ENCODE data around the gene TREX2. TPM values are rescaled to one million over a fixed set of nuclear protein-coding genes. Genes with fewer than 3 reads are reported as not detected.

TREX2 gene
- total RNA-seq, 1 donor from 2014 or later: 9.6 TPM

DNA sequence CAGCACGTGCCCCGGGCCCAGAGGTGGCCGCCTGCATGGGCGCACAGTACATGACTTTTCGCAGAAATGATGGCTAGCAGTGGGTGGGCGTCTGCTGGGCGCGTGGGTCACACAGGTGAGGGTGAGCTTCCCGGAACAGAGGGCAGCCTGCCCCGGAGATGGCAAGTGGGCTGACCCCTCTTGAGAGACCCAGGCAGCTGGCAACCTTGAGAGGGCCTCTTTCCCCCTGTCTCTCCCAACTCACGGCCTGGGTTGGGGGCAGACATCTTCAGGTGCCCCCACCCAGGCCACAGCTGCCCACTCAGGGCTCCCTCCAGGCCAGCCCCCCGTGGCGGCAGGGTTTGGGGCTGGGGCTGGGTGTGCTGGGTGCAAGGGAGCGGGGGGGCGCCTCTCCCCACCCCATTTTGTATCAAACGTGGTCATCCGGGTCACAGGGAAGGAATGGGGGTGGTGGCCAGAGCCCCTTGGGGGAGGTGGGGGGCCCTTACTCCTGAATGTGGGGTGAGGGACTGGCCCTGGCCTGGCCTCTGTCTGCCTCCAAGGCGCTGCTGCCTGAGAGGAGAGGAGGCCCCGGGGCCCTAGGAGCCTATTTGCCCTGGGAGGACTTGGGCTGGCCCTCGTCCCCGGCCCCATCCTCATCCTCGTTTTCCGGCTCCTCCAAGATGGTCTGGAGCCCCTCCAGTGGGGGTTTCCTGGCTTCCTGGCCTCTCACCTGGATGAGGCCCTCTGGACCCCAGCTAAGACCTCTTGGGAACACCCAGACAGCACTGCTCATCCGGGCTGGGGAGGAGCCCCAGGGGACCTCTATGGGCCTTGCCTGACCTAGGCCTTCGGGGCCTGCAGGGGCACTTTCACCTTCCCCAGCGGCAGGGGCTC lies 49.3 kb downstream of the TREX2 start:
- Histone ChIP-seq H3K27ac (no peak overlapping the region), H3K9me3 (no peaks in the 10 kb centered on the region), H3K27me3 (no peaks in the 10 kb centered on the region), H3K36me3 (no peaks in the 10 kb centered on the region), H3K4me3 (no peak overlapping the region), H3K4me1 (no peaks in the 10 kb centered on the region)
- intact Hi-C loops (cut with DNase I): no loop called here
- TF ChIP-seq, protein P1, sequence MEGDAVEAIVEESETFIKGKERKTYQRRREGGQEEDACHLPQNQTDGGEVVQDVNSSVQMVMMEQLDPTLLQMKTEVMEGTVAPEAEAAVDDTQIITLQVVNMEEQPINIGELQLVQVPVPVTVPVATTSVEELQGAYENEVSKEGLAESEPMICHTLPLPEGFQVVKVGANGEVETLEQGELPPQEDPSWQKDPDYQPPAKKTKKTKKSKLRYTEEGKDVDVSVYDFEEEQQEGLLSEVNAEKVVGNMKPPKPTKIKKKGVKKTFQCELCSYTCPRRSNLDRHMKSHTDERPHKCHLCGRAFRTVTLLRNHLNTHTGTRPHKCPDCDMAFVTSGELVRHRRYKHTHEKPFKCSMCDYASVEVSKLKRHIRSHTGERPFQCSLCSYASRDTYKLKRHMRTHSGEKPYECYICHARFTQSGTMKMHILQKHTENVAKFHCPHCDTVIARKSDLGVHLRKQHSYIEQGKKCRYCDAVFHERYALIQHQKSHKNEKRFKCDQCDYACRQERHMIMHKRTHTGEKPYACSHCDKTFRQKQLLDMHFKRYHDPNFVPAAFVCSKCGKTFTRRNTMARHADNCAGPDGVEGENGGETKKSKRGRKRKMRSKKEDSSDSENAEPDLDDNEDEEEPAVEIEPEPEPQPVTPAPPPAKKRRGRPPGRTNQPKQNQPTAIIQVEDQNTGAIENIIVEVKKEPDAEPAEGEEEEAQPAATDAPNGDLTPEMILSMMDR (IDR thresholded peaks at IDR 0.05): no peak
- no peak for TF ChIP-seq POLR2A (IDR thresholded peaks at IDR 0.05)
- no peak for TF ChIP-seq POLR2AphosphoS5 (IDR thresholded peaks at IDR 0.05; ENCODE audit: insufficient read depth in 1 of 2, low read depth in 1 of 2)
- DNase-seq (ENCODE audit: extremely low spot score in 2 of 2): no peak

DNA sequence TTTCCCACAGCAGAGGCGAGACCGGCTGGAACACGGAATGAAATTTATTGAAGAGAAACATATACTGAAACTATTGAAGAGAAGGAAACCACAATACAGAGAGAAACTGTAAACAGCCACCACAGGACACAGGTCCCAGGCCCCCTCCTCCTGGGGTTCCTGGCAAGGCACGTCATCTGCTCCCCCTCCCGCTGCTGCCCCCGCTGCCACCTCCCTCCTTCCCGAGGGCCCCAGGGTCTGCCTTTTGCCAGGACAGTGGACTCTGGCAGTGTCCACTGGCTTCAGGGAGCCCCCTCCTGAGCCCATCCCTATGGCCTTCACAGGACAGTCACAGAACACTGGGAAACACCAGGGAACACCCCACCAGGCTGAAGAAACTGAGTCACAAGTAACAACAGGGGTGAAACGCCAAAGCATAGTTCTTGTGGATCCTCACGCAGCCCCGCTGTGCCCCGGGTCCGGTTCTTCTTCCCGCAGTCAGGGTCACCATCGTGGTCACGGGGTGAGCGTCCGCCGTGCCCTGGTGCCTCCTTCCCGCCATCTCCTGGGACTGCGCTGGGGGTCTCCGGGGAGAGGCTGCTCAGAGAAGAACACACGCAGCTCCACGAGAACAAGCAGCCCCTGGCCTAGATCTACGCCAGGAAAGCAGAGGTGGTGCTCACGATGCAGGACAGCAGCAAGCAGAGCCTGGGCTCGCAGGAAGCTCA lies 50.1 kb downstream of the TREX2 start:
- Histone ChIP-seq H3K4me1 (no peaks in the 10 kb centered on the region), H3K9me3 (no peaks in the 10 kb centered on the region), H3K27me3 (no peaks in the 10 kb centered on the region), H3K4me3 (no peak overlapping the region), H3K36me3 (no peaks in the 10 kb centered on the region), H3K27ac (no peak overlapping the region)
- intact Hi-C loops (cut with DNase I): no loop called here
- TF ChIP-seq POLR2A (IDR thresholded peaks at IDR 0.05) (no peak), POLR2AphosphoS5 (IDR thresholded peaks at IDR 0.05; ENCODE audit: insufficient read depth in 1 of 2, low read depth in 1 of 2) (no peak)
- TF ChIP-seq, protein P1 (IDR thresholded peaks at IDR 0.05): no peak
- no peak for DNase-seq (ENCODE audit: extremely low spot score in 2 of 2)

DNA sequence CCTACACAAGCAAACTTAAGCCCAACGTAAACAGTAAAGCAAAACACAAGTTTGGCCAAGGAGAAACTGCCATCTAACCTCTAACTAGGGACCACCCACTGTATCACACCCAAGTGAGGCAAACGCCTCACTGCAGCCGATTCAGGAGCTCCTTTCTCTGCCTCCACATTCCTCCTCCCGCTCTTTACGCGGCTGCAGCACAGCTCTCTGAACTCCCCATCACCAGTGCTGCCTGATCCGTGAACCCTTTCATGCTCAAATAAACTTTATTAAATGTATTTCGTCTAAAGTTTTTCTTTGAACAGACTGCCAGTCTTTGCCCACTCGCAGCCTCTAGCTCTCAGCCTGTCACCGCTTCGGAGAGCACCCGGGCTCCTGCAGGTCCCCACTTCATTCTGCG lies 51.2 kb downstream of the TREX2 start:
- TF ChIP-seq, protein P1 (IDR thresholded peaks at IDR 0.05): no peak
- no peak for TF ChIP-seq POLR2AphosphoS5 (IDR thresholded peaks at IDR 0.05; ENCODE audit: insufficient read depth in 1 of 2, low read depth in 1 of 2)
- no peak for TF ChIP-seq POLR2A (IDR thresholded peaks at IDR 0.05)
- no peak overlapping the region for H3K27ac ChIP-seq
- no peak overlapping the region for H3K4me3 ChIP-seq
- no peaks in the 10 kb centered on the region for H3K9me3 ChIP-seq
- intact Hi-C loops (cut with DNase I): no loop called here
- H3K36me3 ChIP-seq: no peaks in the 10 kb centered on the region
- no peaks in the 10 kb centered on the region for H3K4me1 ChIP-seq
- no peak for DNase-seq (ENCODE audit: extremely low spot score in 2 of 2)
- no peaks in the 10 kb centered on the region for H3K27me3 ChIP-seq

Small RNA genes within 50 kb of the gene (small RNA-seq; reads per million reads assigned to genes)
- not detected for gene RN7SL667P

Other genes with a start within 250 kb of the TREX2 start
- not detected for gene PNMA6F, start 124.3 kb downstream of the TREX2 start, total RNA-seq
- 7.6 TPM for gene ZNF275, start 111.9 kb downstream of the TREX2 start, total RNA-seq
- gene PNMA6E, start 44.7 kb downstream of the TREX2 start, total RNA-seq: not detected
- gene ZFP92, start 34.6 kb downstream of the TREX2 start, total RNA-seq: 0.25 TPM
- gene HAUS7, start 24.5 kb upstream of the TREX2 start, total RNA-seq: 17.7 TPM
- gene BGN, start 48.9 kb upstream of the TREX2 start, total RNA-seq: 106 TPM
- 0.25 TPM for gene ATP2B3, start 71.6 kb upstream of the TREX2 start, total RNA-seq
- 31.2 TPM for gene CCNQ, start 153.1 kb upstream of the TREX2 start, total RNA-seq
- gene DUSP9, start 201.1 kb upstream of the TREX2 start, total RNA-seq: 0.74 TPM
- 9.3 TPM for gene PNCK, start 227.8 kb upstream of the TREX2 start, total RNA-seq
- 29.2 TPM for gene SLC6A8, start 241.9 kb upstream of the TREX2 start, total RNA-seq

Data from vagina (tissue), 2 donors.